NCI-H69 (cell line): ENCODE results near the gene DRC3.
"Not testable (repeated sequence)": the region's sequence is repeated elsewhere in the genome, so short reads cannot be mapped to it uniquely, and the experiment has no call there.

Experiments
- DNase-seq: peaks from one replicate; lab custom pipeline; 2025; lab: John Stamatoyannopoulos, UW

Gene DRC3

DNA sequence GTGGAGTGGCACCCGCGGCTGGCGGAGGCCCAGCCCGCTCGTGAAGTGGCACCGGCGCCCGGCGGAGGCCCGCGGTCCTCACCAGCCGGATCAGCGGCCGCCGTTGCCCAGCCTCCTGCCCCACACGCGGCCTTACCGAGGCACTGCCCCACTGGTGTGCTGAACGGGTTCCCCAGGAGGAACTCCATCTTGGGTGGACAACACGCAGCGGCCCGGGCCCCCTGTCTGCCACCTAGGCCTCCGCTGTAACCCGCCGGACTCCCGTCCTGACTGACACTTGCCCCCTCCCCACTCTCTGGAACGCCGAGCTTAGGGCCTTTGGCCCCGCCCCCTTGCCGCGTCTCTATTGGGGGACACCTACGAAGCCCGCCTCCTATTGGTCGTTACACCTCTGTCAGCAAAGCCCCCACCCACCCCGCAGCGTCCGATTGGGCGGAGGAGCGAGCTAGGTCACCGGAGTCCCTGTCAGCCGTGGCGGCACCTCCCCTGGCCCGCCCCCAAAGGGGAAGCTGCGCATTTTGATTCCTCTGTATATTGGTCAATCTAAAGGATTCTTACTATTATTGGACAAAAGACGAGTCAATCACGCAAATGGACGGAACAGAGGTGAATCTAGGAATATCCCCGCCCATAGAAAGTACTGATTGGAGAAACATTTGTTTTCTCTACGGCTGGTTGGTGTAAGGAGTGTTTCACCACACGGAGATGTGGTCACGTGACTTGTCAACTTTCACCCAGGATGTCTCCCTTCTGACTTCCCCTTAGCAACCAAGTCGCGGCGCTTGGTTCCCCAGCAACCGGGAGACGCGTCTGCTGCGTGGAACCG is at the start of gene DRC3, which contains the start of gene TOM1L2:
Gene DRC3, plus strand, starts transcription at position 737 of the 826 bp plus-strand sequence. CDS start 4,737 bp downstream, outside the sequence.
Gene TOM1L2, minus strand, starts transcription at position 275 of the 826 bp plus-strand sequence. Its CDS starts 87 bp downstream, at position 188.
- DNase-seq, result peak; percentile 99

DNA sequence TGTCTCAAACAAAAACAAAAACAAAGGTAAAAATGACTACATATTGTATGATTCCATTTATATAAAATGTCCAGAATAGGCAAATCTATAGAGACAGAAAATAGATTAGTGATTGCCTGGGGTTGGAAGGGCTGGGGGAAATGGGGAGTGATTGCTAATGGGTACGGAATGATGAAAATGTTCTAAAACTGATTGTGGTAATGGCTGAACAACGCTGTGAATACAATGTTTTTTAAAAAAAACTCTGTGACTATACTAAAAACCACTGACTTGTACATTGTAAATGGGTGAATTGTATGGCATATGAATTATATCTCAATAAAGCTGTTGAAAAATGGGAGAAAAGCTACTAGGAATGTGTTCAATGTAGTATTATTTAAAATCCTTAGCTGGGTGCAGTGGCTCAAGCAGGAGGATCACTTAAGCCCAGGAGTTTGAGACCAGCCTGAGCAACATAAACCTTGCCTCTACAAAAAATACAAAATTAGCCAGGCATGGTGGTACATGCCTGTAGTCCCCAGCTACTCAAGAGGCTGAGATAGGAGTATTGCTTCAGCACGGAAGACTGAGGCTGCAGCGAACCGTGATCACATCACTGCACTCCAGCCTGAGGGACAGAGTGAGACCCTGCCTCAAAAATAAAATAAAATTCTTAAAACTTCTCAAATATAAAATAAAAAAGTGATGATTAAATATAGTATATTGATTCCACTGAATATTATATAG is 48.4 kb upstream of the DRC3 start:
- DNase-seq, result no peak

DNA sequence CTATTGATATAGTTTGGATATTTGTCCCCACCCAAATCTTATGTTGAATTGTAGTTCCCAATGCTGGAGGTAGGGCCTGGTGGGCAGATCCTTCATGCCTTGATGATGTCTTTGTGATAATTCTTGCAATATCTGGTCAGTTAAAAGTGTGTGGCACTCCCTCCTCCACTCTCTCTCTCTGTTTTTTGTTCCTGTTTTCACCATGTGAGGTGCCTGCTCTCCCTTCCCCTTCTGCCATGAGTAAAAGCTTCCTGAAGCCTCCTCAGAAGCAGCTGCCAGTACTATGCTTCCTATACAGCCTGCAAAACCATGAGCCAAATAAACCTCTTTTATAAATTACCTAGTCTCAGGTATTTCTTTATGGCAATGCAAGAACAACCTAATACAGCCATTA is 47.8 kb upstream of the DRC3 start:
- DNase-seq, result no peak

- no peak for DNase-seq
These were observed 46.6 kb upstream of the DRC3 start for GRCh38 chr17:17926036-17926435.

GRCh38 chr17:17926840-17927449 is 45.7 kb upstream of the DRC3 start:
- DNase-seq, result peak; percentile 6

- peak; percentile 25 for DNase-seq
These were observed 44.0 kb upstream of the DRC3 start for GRCh38 chr17:17928398-17929287.

DNA sequence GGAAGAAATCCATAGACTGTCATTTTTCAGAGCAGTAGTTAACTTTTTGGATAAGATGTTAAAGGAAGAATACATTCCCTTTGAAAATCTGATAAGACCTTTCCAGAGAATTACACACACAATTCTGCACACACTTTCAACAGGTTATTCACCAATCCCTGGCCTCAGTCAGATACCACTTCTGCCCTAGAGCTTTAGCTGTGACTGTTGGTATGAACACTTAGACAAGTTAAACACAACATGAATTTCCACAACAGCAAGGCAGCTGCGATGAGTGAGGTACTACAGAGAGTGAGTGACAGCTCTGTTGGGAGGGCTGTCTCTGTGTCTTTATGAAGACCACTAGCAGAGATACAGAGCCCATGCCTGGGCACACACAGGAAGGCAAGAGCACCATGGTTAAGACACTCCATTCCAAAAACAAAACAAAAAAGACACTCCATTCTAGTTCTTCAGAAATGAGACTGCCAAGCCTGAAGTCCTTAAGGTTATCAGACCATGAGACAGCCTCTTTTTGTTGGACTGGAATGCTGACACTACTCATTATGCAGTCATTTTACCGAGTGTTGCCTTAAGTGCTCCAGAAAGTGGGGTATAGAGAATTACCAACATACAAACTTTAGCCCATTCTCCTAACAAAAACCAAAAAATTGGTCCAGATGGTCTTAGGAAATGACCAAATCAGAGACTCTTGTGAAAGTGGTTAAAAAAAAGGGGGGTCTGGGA is 42.8 kb upstream of the DRC3 start:
- DNase-seq, result no peak

DNA sequence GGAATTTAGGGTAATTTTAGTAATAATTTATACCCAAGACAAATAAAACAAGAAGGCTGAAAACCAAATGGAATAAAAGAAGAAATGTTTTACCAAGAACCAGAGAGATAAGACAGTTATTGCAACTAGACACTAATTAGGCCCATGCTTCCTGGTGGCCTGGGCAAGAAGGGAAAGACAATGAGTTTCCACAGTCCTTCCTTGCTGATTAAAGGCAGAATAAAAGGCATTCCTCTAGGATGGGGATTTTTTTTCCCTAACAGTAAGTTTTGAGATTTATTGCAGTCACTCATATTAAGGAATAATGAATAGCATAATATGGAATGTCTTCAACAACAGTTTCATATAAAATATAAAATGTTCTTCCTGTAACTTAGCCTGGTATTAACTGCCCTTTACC is 42.0 kb upstream of the DRC3 start:
- no peak for DNase-seq

GRCh38 chr17:17931159-17931558 is 41.5 kb upstream of the DRC3 start:
- no peak for DNase-seq

DNA sequence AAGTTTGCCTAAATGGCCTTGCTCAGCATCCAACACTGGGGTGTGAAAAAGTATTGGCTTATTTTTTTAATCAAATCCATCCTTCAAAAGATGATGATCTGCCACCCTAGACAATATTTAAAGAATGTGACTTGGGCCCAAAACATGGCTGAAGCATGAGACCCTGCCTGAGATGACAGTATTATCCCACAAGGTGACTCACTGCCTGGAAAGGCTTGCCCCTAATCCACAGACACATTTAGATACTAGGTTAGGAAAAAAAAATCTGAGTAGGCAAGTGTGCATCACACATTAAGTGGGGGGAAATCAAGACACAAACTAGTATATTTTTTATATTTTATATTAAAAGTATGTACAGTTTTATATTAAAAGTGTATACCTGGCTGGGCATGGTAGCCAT is 38.9 kb upstream of the DRC3 start:
- no peak for DNase-seq

DNA sequence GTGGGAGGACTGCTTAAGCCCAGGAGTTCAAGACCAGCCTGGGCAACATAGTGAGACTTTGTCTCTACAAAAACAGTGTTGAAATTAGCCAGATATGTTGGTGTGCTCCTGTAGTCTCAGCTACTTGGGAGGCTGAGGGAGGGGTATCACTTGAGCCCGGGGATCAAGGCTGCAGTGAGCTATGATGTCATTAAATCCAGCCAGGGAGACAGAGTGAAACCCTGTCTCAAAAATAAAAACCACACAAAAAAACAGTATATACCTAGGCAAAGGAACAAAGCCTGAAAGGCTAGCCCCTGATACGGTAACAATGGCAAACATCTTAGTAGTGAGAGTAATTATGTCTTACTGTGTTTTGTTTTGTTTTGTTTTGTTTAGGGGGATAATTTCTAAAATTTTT is 38.4 kb upstream of the DRC3 start:
- no peak for DNase-seq

GRCh38 chr17:17934806-17935205 is 37.9 kb upstream of the DRC3 start:
- DNase-seq, result peak; percentile 60

DNA sequence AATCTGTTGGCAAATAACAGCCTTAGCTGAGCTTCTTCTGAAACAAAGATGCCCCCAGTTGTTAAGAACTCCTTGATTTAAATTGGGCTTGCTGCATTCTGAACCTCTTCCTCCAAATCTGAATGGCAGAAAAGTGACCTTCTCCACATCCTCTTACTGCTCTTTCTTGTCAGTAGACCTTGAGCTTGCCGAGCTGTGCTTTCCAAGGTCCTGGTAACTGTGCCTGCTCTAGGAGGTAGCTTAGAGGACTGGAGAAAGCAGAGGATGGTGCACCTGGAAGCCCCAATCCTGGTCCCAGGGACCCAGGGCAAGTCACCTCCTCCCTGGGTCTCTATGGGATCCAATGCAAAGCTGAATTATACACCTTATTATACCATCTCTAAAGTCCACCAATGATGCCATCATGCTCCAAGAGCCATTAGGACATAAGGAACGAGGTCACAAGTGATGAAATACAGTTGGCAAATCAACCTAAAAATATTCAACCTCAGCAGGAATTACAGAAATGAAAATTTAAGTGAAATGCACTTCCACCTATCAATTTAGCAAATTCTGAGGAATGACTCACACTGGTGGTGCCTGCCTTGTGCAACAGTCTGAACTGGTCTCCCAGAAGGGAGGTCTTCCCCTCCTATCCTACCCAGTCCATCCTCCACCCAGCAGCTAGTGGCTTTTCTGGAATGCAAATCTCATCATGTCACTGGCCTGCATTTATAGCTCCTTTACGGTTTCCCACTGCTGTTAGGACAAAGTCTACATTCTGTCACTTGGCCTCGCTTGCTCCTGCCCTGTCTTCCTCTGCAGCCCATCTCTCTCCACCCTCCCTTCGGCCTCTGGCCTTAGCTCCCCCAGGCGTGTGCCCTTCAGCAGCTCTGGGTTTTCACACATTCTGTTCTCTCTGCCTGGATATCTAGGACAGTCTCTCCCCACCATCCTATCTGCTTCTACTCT is 37.1 kb upstream of the DRC3 start:
- DNase-seq, result no peak

GRCh38 chr17:17937201-17937853 is 35.3 kb upstream of the DRC3 start:
- DNase-seq, result no peak

GRCh38 chr17:17937958-17938357 is 34.7 kb upstream of the DRC3 start:
- peak; percentile 41 for DNase-seq

GRCh38 chr17:17938388-17939107 is 34.1 kb upstream of the DRC3 start:
- no peak for DNase-seq

DNA sequence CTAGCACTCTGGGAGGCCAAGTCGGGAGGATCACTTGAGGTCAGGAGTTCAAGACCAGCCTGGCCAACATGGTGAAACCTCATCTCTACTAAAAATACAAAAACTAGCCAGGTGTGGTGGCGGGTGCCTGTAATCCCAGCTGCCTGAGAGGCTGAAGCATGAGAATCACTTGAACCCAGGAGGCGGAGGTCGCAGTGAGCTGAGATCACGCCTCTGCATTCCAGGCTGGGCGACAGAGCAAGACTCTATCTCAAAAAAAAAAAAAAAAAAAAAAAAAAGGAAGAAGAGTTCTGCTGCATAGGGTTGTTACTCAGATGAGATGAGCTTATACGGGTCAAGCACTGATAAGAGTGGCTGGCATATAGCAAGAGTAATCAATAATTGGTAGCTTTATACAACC is 32.7 kb upstream of the DRC3 start:
- DNase-seq, result not testable (repeated sequence)

- peak; percentile 85 for DNase-seq
These were observed 32.2 kb upstream of the DRC3 start for GRCh38 chr17:17940441-17940911.

- DNase-seq, result peak; percentile 32
These were observed 31.6 kb upstream of the DRC3 start for GRCh38 chr17:17941015-17941414.
